Fibroblast of lung (primary cell): ENCODE measurements around the gene ATRX. TPM values are rescaled to one million over a fixed set of nuclear protein-coding genes. Genes with fewer than 3 reads are reported as not detected.
"Not testable (repeated sequence)": the region's sequence is repeated elsewhere in the genome, so short reads cannot be mapped to it uniquely, and the experiment has no call there.

Experiments used
- DNase-seq, 2 donors: peaks; one replicate each; pipeline versions ENCODE4 v3.0.0 to v3.0.0-alpha.2; 2010; ENCODE audit warnings: low read depth in 2 of 2
- H2AFZ ChIP-seq: 2 replicates; pipeline ENCODE4 v1.5.1; 2012; ENCODE audit warnings: low read length, control low read depth, inconsistent platforms
- H3K27ac ChIP-seq: 2 replicates; pipeline ENCODE4 v1.5.1; 2011; ENCODE audit warnings: low read length, control low read depth; ENCODE audit not compliant: insufficient read depth
- H3K27me3 ChIP-seq: 2 replicates; pipeline ENCODE4 v1.5.1; 2011; ENCODE audit warnings: mild to moderate bottlenecking, low read length; ENCODE audit not compliant: control insufficient read depth, insufficient read depth
- H3K36me3 ChIP-seq: 2 replicates; pipeline ENCODE4 v1.5.1; 2011; ENCODE audit warnings: low read length; ENCODE audit not compliant: control insufficient read depth, insufficient read depth
- H3K4me1 ChIP-seq: 2 replicates; pipeline ENCODE4 v1.5.1; 2011; ENCODE audit warnings: low read length; ENCODE audit not compliant: control insufficient read depth, insufficient read depth; ENCODE audit errors: extremely low read depth
- H3K4me2 ChIP-seq: 2 replicates; pipeline ENCODE4 v1.5.1; 2011; ENCODE audit warnings: low read length, control low read depth; ENCODE audit not compliant: insufficient read depth; ENCODE audit errors: extremely low read depth
- H3K4me3 ChIP-seq, 4 experiments: fragments of 200-600 bp in 1 of 4; sonication (generic) in 1 of 4; replicated peaks in 1 of 4; 2 replicates each; pipeline ENCODE4 v1.5.1; 2011 to 2016; ENCODE audit warnings: low read length in 4 of 4, low read depth in 3 of 4, mild to moderate bottlenecking in 3 of 4, control low read depth in 2 of 4, inconsistent platforms in 1 of 4, mixed read lengths in 1 of 4; ENCODE audit not compliant: insufficient read depth in 1 of 4; ENCODE audit errors: control extremely low read depth in 1 of 4
- H3K79me2 ChIP-seq: 2 replicates; pipeline ENCODE4 v1.5.1; 2012; ENCODE audit warnings: mild to moderate bottlenecking, low read length, inconsistent platforms; ENCODE audit not compliant: control insufficient read depth, insufficient read depth
- H3K9ac ChIP-seq: 2 replicates; pipeline ENCODE4 v1.5.1; 2011; ENCODE audit warnings: mild to moderate bottlenecking, low read length, control low read depth; ENCODE audit not compliant: insufficient read depth
- H3K9me3 ChIP-seq: 2 replicates; pipeline ENCODE4 v1.5.1; 2012; ENCODE audit warnings: low read depth, low read length; ENCODE audit not compliant: control insufficient read depth, insufficient read depth
- H4K20me1 ChIP-seq: 2 replicates; pipeline ENCODE4 v1.5.1; 2011; ENCODE audit warnings: low read length; ENCODE audit not compliant: control insufficient read depth, insufficient read depth; ENCODE audit errors: extremely low read depth
- EZH2 ChIP-seq: IDR thresholded peaks from 2 replicates; pipeline ENCODE4 v1.5.1; 2012; ENCODE audit warnings: low read length, control low read depth, mild to moderate bottlenecking; ENCODE audit errors: missing control alignments
- polyA plus RNA-seq, 2 donors: library from polyadenylated mRNA; depleted of rRNA in 1 of 2; stranded (reverse) in 1 of 2; unstranded in 1 of 2; fragments of >200 nt; gene quantifications; 2 replicates each; pipeline ENCODE4 v1.2.1, GENCODE V29; 2011 to 2012; ENCODE audit warnings: missing spikeins in 1 of 2
- total RNA-seq: library from RNA; depleted of rRNA; stranded (reverse); fragments of >200 nt; gene quantifications from 2 replicates; pipeline ENCODE4 v1.2.1, GENCODE V29; 2014
- TF ChIP-seq, protein P1 (sequence below), 2 donors: IDR thresholded peaks in 1 of 2; conservative IDR thresholded peaks in 1 of 2; 1 replicate in 1 of 2; 2 replicates in 1 of 2; pipeline ENCODE4 v1.5.1; 2011 to 2012; ENCODE audit warnings: low read length in 2 of 2, control low read depth in 1 of 2, inconsistent platforms in 1 of 2, low read depth in 1 of 2, mild to moderate bottlenecking in 1 of 2

Gene ATRX
- total and polyA plus RNA-seq, 2 donors (not counting 1 experiment from before 2014, with no cell fraction given), result 52.6 to 100 TPM

DNA sequence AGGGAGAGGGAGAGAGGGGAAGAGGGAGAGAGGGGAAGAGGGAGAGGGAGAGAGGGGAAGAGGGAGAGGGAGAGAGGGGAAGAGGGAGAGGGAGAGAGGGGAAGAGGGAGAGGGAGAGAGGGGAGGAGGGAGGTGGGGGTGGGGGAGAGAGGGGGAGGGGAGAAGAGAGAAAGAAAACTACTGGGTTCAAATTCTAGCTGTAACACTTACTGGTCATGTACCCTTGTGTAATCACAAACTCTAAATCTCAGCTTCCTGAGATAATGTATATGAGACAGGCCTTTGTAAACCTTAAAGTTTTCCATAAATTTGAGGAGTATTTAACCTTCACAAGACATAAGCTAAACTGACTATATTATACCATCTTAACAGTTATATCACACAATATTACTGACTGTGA lies 229.7 kb downstream of the ATRX start:
- H3K4me2 ChIP-seq, result no peak overlapping the region
- H3K36me3 ChIP-seq, result no peaks in the 10 kb centered on the region
- no peaks in the 10 kb centered on the region for H3K27me3 ChIP-seq
- H3K27ac ChIP-seq, result no peak overlapping the region
- no peak overlapping the region for H2AFZ ChIP-seq
- no peak for DNase-seq
- no peaks in the 10 kb centered on the region for H3K4me1 ChIP-seq
- no peak overlapping the region for H3K9ac ChIP-seq
- no peaks in the 10 kb centered on the region for H4K20me1 ChIP-seq
- no peaks in the 10 kb centered on the region for H3K79me2 ChIP-seq
- no peaks in the 10 kb centered on the region for H3K9me3 ChIP-seq
- TF ChIP-seq, protein P1, sequence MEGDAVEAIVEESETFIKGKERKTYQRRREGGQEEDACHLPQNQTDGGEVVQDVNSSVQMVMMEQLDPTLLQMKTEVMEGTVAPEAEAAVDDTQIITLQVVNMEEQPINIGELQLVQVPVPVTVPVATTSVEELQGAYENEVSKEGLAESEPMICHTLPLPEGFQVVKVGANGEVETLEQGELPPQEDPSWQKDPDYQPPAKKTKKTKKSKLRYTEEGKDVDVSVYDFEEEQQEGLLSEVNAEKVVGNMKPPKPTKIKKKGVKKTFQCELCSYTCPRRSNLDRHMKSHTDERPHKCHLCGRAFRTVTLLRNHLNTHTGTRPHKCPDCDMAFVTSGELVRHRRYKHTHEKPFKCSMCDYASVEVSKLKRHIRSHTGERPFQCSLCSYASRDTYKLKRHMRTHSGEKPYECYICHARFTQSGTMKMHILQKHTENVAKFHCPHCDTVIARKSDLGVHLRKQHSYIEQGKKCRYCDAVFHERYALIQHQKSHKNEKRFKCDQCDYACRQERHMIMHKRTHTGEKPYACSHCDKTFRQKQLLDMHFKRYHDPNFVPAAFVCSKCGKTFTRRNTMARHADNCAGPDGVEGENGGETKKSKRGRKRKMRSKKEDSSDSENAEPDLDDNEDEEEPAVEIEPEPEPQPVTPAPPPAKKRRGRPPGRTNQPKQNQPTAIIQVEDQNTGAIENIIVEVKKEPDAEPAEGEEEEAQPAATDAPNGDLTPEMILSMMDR (conservative IDR thresholded peaks at IDR 0.05 in 1 of 2, IDR thresholded peaks at IDR 0.05 in 1 of 2; ENCODE audit: low read depth in 1 of 2, low read length in 2 of 2), result no peak
- no peak for TF ChIP-seq EZH2
- H3K4me3 ChIP-seq, result no peak overlapping the region

DNA sequence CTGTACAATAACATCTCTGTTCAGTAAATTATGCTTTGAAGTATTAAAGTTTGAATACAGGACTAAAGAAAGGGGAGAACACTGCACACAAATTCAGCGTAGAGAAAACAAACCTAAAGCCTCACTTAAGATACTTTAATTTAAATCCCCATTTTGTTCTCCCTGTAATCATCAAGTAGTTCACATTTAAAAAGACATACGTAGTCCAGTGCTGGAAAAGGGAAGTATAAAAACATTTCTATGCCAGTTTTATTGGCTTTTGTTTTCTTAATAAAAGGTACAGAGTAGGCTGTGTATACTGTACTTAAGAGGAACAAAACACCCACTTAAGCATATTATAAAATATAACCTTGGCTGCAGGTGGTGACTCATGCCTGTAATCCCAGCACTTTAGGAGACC lies 237.3 kb downstream of the ATRX start:
- Histone ChIP-seq H3K9ac (no peak overlapping the region), H3K36me3 (no peaks in the 10 kb centered on the region), H3K4me3 (no peak overlapping the region), H3K27ac (no peak overlapping the region), H3K4me2 (no peak overlapping the region), H3K9me3 (no peaks in the 10 kb centered on the region), H2AFZ (no peak overlapping the region), H3K79me2 (no peaks in the 10 kb centered on the region), H3K27me3 (no peaks in the 10 kb centered on the region), H3K4me1 (no peaks in the 10 kb centered on the region), H4K20me1 (no peaks in the 10 kb centered on the region)
- TF ChIP-seq, protein P1 (conservative IDR thresholded peaks at IDR 0.05 in 1 of 2, IDR thresholded peaks at IDR 0.05 in 1 of 2; ENCODE audit: low read depth in 1 of 2, low read length in 2 of 2), result no peak
- TF ChIP-seq EZH2, result no peak
- DNase-seq, result no peak

DNA sequence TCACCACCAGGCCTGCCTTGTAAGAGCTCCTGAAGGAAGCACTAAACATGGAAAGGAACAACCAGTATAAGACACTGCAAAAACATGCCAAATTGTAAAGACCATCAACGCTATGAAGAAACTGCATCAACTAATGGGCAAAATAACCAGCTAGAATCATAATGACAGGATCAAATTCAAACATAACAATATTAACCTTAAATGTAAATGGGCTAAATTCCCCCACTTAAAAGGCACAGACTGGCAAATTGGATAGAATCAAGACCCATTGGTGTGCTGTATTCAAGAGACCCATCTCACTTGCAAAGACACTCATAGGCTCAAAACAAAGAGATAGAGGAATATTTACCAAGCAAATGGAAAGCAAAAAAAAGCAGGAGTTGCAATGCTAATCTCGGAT lies 246.2 kb downstream of the ATRX start:
- not testable (repeated sequence) for H3K4me3 ChIP-seq, H3K9ac ChIP-seq, H3K4me1 ChIP-seq, H3K27me3 ChIP-seq, H3K9me3 ChIP-seq, H2AFZ ChIP-seq, H3K4me2 ChIP-seq, H3K79me2 ChIP-seq, DNase-seq, H4K20me1 ChIP-seq, H3K27ac ChIP-seq, H3K36me3 ChIP-seq

DNA sequence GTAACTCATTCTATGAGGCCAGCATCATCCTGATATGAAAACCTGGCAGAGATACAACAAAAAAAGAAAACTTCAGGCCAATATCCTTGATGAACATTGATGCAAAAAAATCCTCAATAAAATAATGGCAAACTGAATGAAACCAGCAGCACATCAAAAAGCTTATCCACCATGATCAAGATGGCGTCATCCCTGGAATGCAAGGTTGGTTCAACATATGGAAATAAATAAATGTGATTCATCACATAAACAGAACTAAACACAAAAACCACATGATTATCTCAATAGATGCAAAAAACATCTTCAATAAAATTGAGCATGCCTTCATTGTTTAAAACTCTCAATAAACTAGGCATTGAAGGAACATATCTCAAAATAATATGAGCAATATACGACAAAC lies 254.8 kb downstream of the ATRX start:
- peak in 1 of 2 donors; percentile 6 for DNase-seq
- H3K9ac ChIP-seq, H3K9me3 ChIP-seq, H3K27ac ChIP-seq, H4K20me1 ChIP-seq, H3K4me1 ChIP-seq, H3K79me2 ChIP-seq, H3K4me2 ChIP-seq, H3K4me3 ChIP-seq, H2AFZ ChIP-seq, H3K27me3 ChIP-seq, H3K36me3 ChIP-seq: not testable (repeated sequence)
